ENCODE data around the gene LRRC41.
A peak's percentile ranks its signal among the peaks of the same experiment; 100 is the strongest.
"Not testable (repeated sequence)": the region's sequence is repeated elsewhere in the genome, so short reads cannot be mapped to it uniquely, and the experiment has no call there.

The LRRC41 gene

GRCh38 chr1:46329807-46330206 is 26.4 kb upstream of the LRRC41 start:
- not testable (repeated sequence) for H3K27ac ChIP-seq, H3K4me3 ChIP-seq

- not testable (repeated sequence) for H3K27ac ChIP-seq, H3K4me3 ChIP-seq
Measured at GRCh38 chr1:46328182-46328581, 24.8 kb upstream of the LRRC41 start.

- peak overlapping the region in 1 of 21 experiments; percentile 16 for H3K27ac ChIP-seq
- H3K4me3 ChIP-seq: not testable (repeated sequence)
Measured at GRCh38 chr1:46325285-46326076, 22.1 kb upstream of the LRRC41 start.

DNA sequence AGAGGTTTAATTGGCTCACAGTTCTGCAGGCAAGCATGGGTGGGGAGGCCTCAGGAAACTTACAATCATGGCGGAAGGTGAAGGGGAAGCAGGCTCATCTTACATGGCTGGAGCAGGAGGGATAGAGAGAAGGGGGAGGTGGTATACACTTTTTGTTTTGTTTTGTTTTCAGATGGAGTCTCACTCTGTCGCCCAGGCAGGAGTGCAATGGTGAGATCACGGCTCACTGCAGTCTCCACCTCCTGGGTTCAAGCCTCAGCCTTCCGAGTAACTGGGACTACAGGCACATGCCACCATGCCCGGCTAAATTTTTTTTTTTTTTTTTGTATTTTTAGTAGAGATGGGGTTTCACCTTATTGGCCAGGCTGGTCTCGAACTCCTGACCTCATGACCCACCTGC is 18.8 kb upstream of the LRRC41 start:
- not testable (repeated sequence) for H3K4me3 ChIP-seq, H3K27ac ChIP-seq

DNA sequence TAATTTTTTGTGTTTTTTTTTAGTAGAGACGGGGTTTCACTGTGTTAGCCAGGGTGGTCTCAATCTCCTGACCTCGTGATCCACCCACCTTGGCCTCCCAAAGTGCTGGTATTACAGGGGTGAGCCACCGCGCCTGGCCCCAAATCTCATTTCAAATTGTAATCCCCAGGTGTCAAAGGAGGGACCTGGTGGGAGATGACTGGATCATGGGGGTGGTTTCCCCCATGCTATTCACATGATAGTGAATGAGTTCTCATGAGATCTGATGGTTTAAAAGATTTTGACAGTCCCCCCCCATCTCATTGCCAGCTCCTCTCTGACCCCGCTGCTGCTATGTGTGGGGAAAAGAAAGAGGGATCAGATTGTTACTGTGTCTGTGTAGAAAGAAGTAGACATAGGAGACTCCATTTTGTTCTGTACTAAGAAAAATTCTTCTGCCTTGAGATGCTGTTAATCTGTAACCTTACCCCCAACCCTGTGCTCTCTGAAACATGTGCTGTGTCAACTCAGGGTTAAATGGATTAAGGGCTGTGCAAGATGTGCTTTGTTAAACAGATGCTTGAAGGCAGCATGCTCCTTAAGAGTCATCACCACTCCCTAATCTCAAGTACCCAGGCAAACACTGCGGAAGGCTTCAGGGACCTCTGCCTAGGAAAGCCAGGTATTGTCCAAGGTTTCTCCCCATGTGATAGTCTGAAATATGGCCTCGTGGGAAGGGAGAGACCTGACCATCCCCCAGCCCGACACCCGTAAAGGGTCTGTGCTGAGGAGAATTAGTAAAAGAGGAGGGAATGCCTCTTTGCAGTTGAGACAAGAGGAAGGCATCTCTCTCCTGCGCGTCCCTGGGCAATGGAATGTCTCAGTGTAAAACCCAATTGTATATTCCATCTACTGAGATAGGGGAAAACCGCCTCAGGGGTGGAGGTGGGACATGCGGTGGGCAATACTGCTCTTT is 16.8 kb upstream of the LRRC41 start:
- H3K4me3 ChIP-seq, H3K27ac ChIP-seq: not testable (repeated sequence)

DNA sequence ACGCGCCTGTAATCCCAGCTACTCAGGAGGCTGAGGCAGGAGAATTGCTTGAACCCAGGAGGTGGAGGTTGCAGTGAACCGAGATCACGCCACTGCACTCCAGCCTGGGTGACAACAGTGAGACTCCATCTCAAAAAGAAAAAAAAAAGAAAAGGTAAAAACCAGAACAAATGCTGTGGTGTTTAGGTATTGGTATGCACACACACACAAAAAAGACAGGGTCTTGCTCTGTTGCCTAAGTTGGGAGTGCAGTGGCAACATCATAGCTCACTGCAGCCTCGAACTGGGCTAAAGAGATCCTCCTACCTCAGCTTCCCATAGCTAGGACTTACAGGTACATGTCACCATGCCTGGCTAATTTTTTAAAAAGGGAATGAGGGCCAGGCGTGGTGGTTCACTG is 15.9 kb upstream of the LRRC41 start:
- not testable (repeated sequence) for H3K4me3 ChIP-seq, H3K27ac ChIP-seq

- no peak overlapping the region for H3K27ac ChIP-seq
- no peak overlapping the region for H3K4me3 ChIP-seq
Measured at GRCh38 chr1:46317323-46317722, 13.9 kb upstream of the LRRC41 start.

GRCh38 chr1:46315669-46316403 is 12.4 kb upstream of the LRRC41 start:
- no peak overlapping the region for H3K4me3 ChIP-seq
- no peak overlapping the region for H3K27ac ChIP-seq

- Histone ChIP-seq H3K4me3 (no peak overlapping the region), H3K27ac (no peak overlapping the region)
Measured at GRCh38 chr1:46310321-46310720, 6.9 kb upstream of the LRRC41 start.

GRCh38 chr1:46309401-46310159 is 6.2 kb upstream of the LRRC41 start:
- Histone ChIP-seq H3K27ac (no peak overlapping the region), H3K4me3 (no peak overlapping the region)

DNA sequence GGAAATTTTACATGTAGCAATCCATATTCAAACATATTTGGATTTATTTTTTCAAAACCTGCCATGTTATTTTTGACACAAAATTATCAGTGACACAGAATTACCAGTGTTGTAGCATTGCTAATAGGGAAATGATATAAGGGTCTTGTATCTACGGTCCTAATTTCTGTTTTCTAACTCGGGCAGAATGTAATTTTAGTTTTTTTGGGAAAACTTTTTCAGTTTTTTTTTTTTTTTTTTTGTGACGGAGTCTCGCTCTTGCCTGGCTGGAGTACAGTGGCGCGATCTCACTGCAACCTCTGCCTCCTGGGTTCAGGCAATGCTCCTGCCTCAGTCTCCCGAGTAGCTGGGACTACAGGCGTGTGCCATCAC is 2.7 kb upstream of the LRRC41 start:
- Histone ChIP-seq H3K27ac (no peak overlapping the region), H3K4me3 (no peak overlapping the region)

- Histone ChIP-seq H3K4me3 (peak overlapping the region; percentile 64 to 94 (median 79)), H3K27ac (peak overlapping the region; percentile 39 to 100 (median 97))
Measured at GRCh38 chr1:46303872-46304326, 483 bp upstream of the LRRC41 start.

GRCh38 chr1:46302641-46303037 is 777 bp downstream of the LRRC41 start:
- peak overlapping the region; percentile 64 to 94 (median 79) for H3K4me3 ChIP-seq
- H3K27ac ChIP-seq: peak overlapping the region; percentile 75 to 100 (median 97)

DNA sequence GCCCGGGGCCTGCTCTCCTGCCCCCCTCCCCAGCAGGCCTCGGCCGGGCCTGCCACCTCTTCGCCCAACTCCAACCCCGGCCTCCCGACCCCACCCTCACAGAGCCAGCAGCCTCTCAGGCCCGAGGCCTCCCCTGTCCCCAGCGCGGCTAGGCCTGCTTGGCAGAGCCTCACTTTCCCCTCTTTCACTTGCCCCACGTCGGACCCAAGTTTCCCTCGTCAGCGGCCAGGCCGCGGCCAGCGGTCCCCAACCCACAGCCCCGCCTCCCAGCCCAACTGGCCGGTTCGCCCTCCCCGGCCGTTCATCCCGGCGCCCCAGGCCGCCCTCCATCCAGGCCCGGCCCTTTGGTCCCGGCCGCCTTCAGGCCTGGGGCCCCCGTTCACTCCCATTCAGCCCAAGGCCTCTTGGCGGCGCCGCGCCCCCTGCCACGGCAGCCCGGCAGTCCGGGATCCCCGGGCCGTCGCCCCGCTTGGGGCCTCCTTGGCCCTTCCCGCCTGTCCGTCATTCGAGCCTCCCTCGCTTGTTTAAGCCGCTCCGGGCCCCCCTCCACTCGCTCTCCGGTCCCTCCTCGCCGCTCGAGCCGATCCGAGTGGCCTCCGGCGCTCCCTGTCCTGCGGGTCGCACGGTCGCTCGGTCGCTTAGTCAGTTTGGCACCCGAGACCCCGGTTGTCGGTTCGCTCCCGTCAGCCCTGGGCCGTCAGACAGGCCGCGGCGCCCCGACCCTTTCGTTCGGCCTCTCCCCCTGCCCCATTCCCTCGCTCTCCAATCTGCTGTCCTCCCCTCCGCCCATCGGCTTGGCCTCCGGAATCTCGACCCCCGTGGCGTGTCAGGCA is 1.4 kb downstream of the LRRC41 start:
- Histone ChIP-seq H3K4me3 (peak overlapping the region; percentile 64 to 94 (median 79)), H3K27ac (peak overlapping the region; percentile 75 to 100 (median 97))

GRCh38 chr1:46301406-46301807 is 2.0 kb downstream of the LRRC41 start:
- peak overlapping the region; percentile 64 to 94 (median 79) for H3K4me3 ChIP-seq
- peak overlapping the region; percentile 75 to 100 (median 97) for H3K27ac ChIP-seq

DNA sequence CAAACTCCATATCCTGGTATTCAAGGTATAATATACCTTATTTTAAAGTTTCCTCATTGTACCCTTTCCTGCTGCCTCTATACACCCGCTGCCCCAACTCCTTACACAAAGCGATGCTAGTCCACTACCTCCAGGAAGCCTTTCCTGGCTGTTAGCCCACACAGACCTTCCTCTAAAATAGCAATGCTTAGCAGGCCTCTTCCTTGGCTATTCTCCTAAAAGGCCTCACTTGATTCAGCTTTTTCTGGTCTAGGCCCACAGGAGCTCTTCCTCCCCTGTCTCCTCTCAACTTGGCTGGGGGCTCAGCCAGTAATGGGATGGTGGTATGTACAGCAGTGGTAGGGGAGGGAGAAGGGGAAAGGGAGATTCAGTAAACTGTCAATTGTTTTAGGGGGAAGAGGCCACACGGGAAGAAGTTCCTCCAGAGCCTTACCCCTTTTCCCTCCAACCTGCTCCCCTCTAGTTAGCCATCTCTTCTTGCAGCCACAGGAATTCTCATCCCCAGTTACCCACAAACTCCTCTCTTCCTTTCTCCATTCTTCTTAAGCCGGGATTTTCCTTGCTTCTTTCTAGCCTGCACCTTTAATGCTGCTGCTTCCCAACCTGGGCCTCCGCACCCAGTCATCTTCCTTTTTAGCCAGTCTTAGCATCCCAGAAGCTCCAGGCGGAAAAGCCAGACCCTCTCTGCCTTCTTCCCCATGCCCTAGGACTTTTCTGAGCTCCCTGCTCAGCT is 2.6 kb downstream of the LRRC41 start:
- H3K27ac ChIP-seq: peak overlapping the region in 20 of 21 experiments; percentile 86 to 100 (median 97)
- H3K4me3 ChIP-seq: peak overlapping the region; percentile 64 to 94 (median 79)

DNA sequence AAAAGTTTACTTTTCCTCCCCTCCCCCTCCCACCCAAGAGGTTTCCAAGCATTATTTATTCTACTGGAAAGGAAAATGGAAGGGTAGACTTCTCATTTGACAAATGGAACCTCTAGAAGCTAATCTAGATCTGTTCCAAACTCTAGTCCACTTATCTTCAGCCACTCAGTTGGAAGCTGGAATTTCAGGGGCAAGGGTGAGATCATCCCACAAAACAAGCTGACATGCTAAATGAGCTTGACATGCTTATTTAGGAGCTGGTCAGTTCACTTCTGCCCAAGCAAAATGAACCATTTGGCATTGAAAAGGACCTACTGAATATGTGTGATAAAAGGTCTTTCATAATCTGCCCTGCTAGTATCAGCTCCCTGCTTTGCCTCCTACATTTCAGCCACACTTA is 5.0 kb downstream of the LRRC41 start:
- peak overlapping the region in 1 of 21 experiments; percentile 31 for H3K27ac ChIP-seq

DNA sequence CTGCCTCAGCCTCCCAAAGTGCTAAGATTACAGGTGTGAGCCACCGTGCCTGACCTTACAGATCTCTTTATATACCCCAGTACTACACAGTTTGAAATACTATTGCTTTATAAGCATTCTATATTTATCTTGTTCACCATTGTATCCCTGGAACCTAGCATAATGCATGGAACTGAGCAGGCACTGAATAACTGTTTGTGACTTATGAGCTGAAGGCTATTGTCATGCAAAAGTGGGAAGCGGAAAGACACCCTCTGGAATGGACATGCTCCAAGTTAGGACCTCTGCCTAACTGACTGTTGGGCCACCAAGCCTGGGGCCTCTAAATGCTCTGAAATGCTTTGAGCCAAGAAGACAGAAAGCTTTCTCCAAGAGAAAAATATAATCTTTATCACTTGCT is 8.1 kb downstream of the LRRC41 start:
- Histone ChIP-seq H3K4me3 (no peak overlapping the region), H3K27ac (no peak overlapping the region)

More for the DNA sequence above, 5.0 kb downstream of the LRRC41 start:
- H3K4me3 ChIP-seq: no peak overlapping the region
